ENCODE data around the gene OR1L1. TPM values are rescaled to one million over a fixed set of nuclear protein-coding genes. Genes with fewer than 3 reads are reported as not detected.

Gene OR1L1
- not detected in 2 replicates for total RNA-seq (2012; rRNA removed)

GRCh38 chr9:122661416-122661815 lies at the start of gene OR1L1:
Gene OR1L1 (plus strand): TSS chr9:122661716. CDS start chr9:122661716, 0 bp downstream.
- H3K4me2 ChIP-seq (ENCODE audit: low read length) = no peak within 1 kb of the TSS
- no peaks in the 10 kb centered on the region for H3K4me1 ChIP-seq (ENCODE audit: control insufficient read depth, insufficient read depth, low read length)

GRCh38 chr9:122614362-122614761 lies 47.2 kb upstream of the OR1L1 start, which contains the start of gene OR1Q1:
Gene OR1Q1 (plus strand): TSS chr9:122614738. CDS start chr9:122614738, 0 bp downstream.
- Histone ChIP-seq H3K9me3 (replicated peaks; ENCODE audit: low read length) (no peaks in the 10 kb centered on the region), H3K27me3 (ENCODE audit: control insufficient read depth, insufficient read depth, low read length) (peaks cover 2% of the 10 kb centered on the region), H3K36me3 (ENCODE audit: insufficient read depth, low read length) (no peaks in the 10 kb centered on the region), H3K9ac (ENCODE audit: low read depth, low read length) (no peak within 1 kb of the TSS), H3K4me3 (ENCODE audit: low read length) (no peak within 1 kb of the TSS), H3K4me2 (ENCODE audit: low read length) (no peak within 1 kb of the TSS), H3K4me1 (ENCODE audit: control insufficient read depth, insufficient read depth, low read length) (no peaks in the 10 kb centered on the region)

More at GRCh38 chr9:122661416-122661815, at the start of gene OR1L1:
- Histone ChIP-seq H3K9me3 (replicated peaks; ENCODE audit: low read length) (no peaks in the 10 kb centered on the region), H3K27me3 (ENCODE audit: control insufficient read depth, insufficient read depth, low read length) (no peaks in the 10 kb centered on the region), H3K9ac (ENCODE audit: low read depth, low read length) (no peak within 1 kb of the TSS), H3K36me3 (ENCODE audit: insufficient read depth, low read length) (no peaks in the 10 kb centered on the region), H3K4me3 (ENCODE audit: low read length) (no peak within 1 kb of the TSS)

GRCh38 chr9:122619996-122620395 lies 41.5 kb upstream of the OR1L1 start:
- Histone ChIP-seq H3K4me1 (ENCODE audit: control insufficient read depth, insufficient read depth, low read length) (no peaks in the 10 kb centered on the region), H3K4me2 (ENCODE audit: low read length) (no peak overlapping the region), H3K9ac (ENCODE audit: low read depth, low read length) (no peak overlapping the region), H3K36me3 (ENCODE audit: insufficient read depth, low read length) (no peaks in the 10 kb centered on the region), H3K4me3 (ENCODE audit: low read length) (no peak overlapping the region), H3K27me3 (ENCODE audit: control insufficient read depth, insufficient read depth, low read length) (no peaks in the 10 kb centered on the region), H3K9me3 (replicated peaks; ENCODE audit: low read length) (no peaks in the 10 kb centered on the region)

- Histone ChIP-seq H3K4me1 (ENCODE audit: control insufficient read depth, insufficient read depth, low read length) (no peaks in the 10 kb centered on the region), H3K4me2 (ENCODE audit: low read length) (no peak overlapping the region), H3K9me3 (replicated peaks; ENCODE audit: low read length) (no peaks in the 10 kb centered on the region), H3K9ac (ENCODE audit: low read depth, low read length) (no peak overlapping the region), H3K36me3 (ENCODE audit: insufficient read depth, low read length) (no peaks in the 10 kb centered on the region), H3K4me3 (ENCODE audit: low read length) (no peak overlapping the region), H3K27me3 (ENCODE audit: control insufficient read depth, insufficient read depth, low read length) (no peaks in the 10 kb centered on the region)
Measured at GRCh38 chr9:122642226-122642625, 19.3 kb upstream of the OR1L1 start.

GRCh38 chr9:122656378-122656777 lies 5.1 kb upstream of the OR1L1 start:
- Histone ChIP-seq H3K4me2 (ENCODE audit: low read length) (no peak overlapping the region), H3K27me3 (ENCODE audit: control insufficient read depth, insufficient read depth, low read length) (no peaks in the 10 kb centered on the region)

GRCh38 chr9:122657527-122657926 lies 4.0 kb upstream of the OR1L1 start, which contains the start of gene OR1B1:
Gene OR1B1 (minus strand): TSS chr9:122657627.
- H3K9me3 ChIP-seq (replicated peaks; ENCODE audit: low read length) = no peaks in the 10 kb centered on the region
- H3K4me1 ChIP-seq (ENCODE audit: control insufficient read depth, insufficient read depth, low read length) = no peaks in the 10 kb centered on the region
- H3K4me3 ChIP-seq (ENCODE audit: low read length) = no peak within 1 kb of the TSS
- no peaks in the 10 kb centered on the region for H3K27me3 ChIP-seq (ENCODE audit: control insufficient read depth, insufficient read depth, low read length)
- H3K36me3 ChIP-seq (ENCODE audit: insufficient read depth, low read length) = no peaks in the 10 kb centered on the region
- H3K9ac ChIP-seq (ENCODE audit: low read depth, low read length) = no peak within 1 kb of the TSS
- H3K4me2 ChIP-seq (ENCODE audit: low read length) = no peak within 1 kb of the TSS

More at GRCh38 chr9:122656378-122656777, 5.1 kb upstream of the OR1L1 start:
- H3K36me3 ChIP-seq (ENCODE audit: insufficient read depth, low read length) = no peaks in the 10 kb centered on the region
- no peak overlapping the region for H3K4me3 ChIP-seq (ENCODE audit: low read length)
- no peak overlapping the region for H3K9ac ChIP-seq (ENCODE audit: low read depth, low read length)
- no peaks in the 10 kb centered on the region for H3K9me3 ChIP-seq (replicated peaks; ENCODE audit: low read length)
- H3K4me1 ChIP-seq (ENCODE audit: control insufficient read depth, insufficient read depth, low read length) = no peaks in the 10 kb centered on the region

- no peaks in the 10 kb centered on the region for H3K9me3 ChIP-seq (replicated peaks; ENCODE audit: low read length)
- peaks cover 5% of the 10 kb centered on the region for H3K27me3 ChIP-seq (ENCODE audit: control insufficient read depth, insufficient read depth, low read length)
- H3K4me1 ChIP-seq (ENCODE audit: control insufficient read depth, insufficient read depth, low read length) = no peaks in the 10 kb centered on the region
- H3K9ac ChIP-seq (ENCODE audit: low read depth, low read length) = no peak overlapping the region
- no peak overlapping the region for H3K4me2 ChIP-seq (ENCODE audit: low read length)
- no peak overlapping the region for H3K4me3 ChIP-seq (ENCODE audit: low read length)
- no peaks in the 10 kb centered on the region for H3K36me3 ChIP-seq (ENCODE audit: insufficient read depth, low read length)
Measured at GRCh38 chr9:122672481-122672880, 11.0 kb downstream of the OR1L1 start.

GRCh38 chr9:122684851-122685250 lies 23.3 kb downstream of the OR1L1 start:
- Histone ChIP-seq H3K36me3 (ENCODE audit: insufficient read depth, low read length) (no peaks in the 10 kb centered on the region), H3K4me1 (ENCODE audit: control insufficient read depth, insufficient read depth, low read length) (no peaks in the 10 kb centered on the region), H3K9me3 (replicated peaks; ENCODE audit: low read length) (no peaks in the 10 kb centered on the region), H3K9ac (ENCODE audit: low read depth, low read length) (no peak overlapping the region), H3K4me3 (ENCODE audit: low read length) (no peak overlapping the region), H3K4me2 (ENCODE audit: low read length) (no peak overlapping the region), H3K27me3 (ENCODE audit: control insufficient read depth, insufficient read depth, low read length) (no peaks in the 10 kb centered on the region)

GRCh38 chr9:122695696-122696095 lies 34.2 kb downstream of the OR1L1 start:
- Histone ChIP-seq H3K4me1 (ENCODE audit: control insufficient read depth, insufficient read depth, low read length) (no peaks in the 10 kb centered on the region), H3K27me3 (ENCODE audit: control insufficient read depth, insufficient read depth, low read length) (no peaks in the 10 kb centered on the region)

More at GRCh38 chr9:122695696-122696095, 34.2 kb downstream of the OR1L1 start:
- Histone ChIP-seq H3K36me3 (ENCODE audit: insufficient read depth, low read length) (no peaks in the 10 kb centered on the region), H3K9ac (ENCODE audit: low read depth, low read length) (no peak overlapping the region), H3K9me3 (replicated peaks; ENCODE audit: low read length) (no peaks in the 10 kb centered on the region), H3K4me3 (ENCODE audit: low read length) (no peak overlapping the region), H3K4me2 (ENCODE audit: low read length) (no peak overlapping the region)
